Testis (tissue), 5 donors: ENCODE results near the gene IRX2. TPM values are rescaled to one million over a fixed set of nuclear protein-coding genes. Genes with fewer than 3 reads are reported as not detected.

Experiments
- DNase-seq: peaks from one replicate; pipeline ENCODE4 v3.0.0-alpha.2; 2019
- H3K27ac ChIP-seq, 2 donors: fragments of 200-600 bp; sonication (generic); one replicate each; pipeline ENCODE4 v1.5.1; 2019
- H3K27me3 ChIP-seq: fragments of 200-600 bp; sonication (generic); one replicate; pipeline ENCODE4 v1.5.1; 2019
- H3K36me3 ChIP-seq: fragments of 200-600 bp; sonication (generic); one replicate; pipeline ENCODE4 v1.5.1; 2017; ENCODE audit warnings: low read depth; ENCODE audit errors: missing control alignments
- H3K4me1 ChIP-seq: fragments of 200-600 bp; sonication (generic); one replicate; pipeline ENCODE4 v1.5.1; 2019
- H3K4me3 ChIP-seq, 2 donors: fragments of 200-600 bp; sonication (generic); one replicate each; pipeline ENCODE4 v1.5.1; 2017 to 2019
- H3K9me3 ChIP-seq: fragments of 200-600 bp; sonication (generic); one replicate; pipeline ENCODE4 v1.5.1; 2017
- POLR2A ChIP-seq: fragments of 450-650 bp; IDR thresholded peaks from one replicate; pipeline ENCODE4 v1.6.1; 2017; ENCODE audit warnings: antibody characterized with exemption, mild to moderate bottlenecking, moderate library complexity
- WGBS, 2 donors: methylation state at CpG; one replicate each; pipeline ENCODE4 v1.1.5; 2018; 5-methylcytosine and 5-hydroxymethylcytosine counted together
- intact Hi-C: fragments of 100-400 bp; cut with DNase I; formaldehyde crosslinking; loops from one replicate; pipeline ENCODE4 v1.15.1; 2023; ENCODE audit warnings: low total_unique reads
- long read RNA-seq, 2 donors: transcript quantifications; one replicate each; lab custom pipeline, GENCODE V29; 2026
- polyA plus RNA-seq: library from polyadenylated mRNA; stranded (reverse); fragments of 350-450 nt; fragmentation: Illumina TruSeq; extraction: RNeasy Lipid Tissue Mini Kit (QIAGEN cat#74804); gene quantifications from one replicate; pipeline ENCODE4 v1.2.3, GENCODE V29; 2014; ENCODE audit warnings: low read depth, low replicate concordance; ENCODE audit not compliant: insufficient read depth
- total RNA-seq, 2 donors: library from RNA; depleted of rRNA; stranded (reverse); fragments of >200 nt; gene quantifications; one replicate each; pipeline ENCODE4 v1.2.3, GENCODE V29; 2016
- TF ChIP-seq, protein P1 (sequence below), 3 experiments: fragments of 450-650 bp in 2 of 3; fragments of 200-600 bp in 1 of 3; sonication (generic) in 1 of 3; IDR thresholded peaks; one replicate each; pipeline ENCODE4 v1.5.1; 2016 to 2019; ENCODE audit warnings: antibody characterized with exemption in 3 of 3, mild to moderate bottlenecking in 2 of 3, moderate library complexity in 1 of 3

Gene IRX2
- total RNA-seq, result 10 to 100 TPM in 1 of 2 donors, 1 to 10 TPM in 1; 9.1 to 15.1 TPM
- polyA plus RNA-seq, result 2.8 TPM
- long read RNA-seq, donor 1, result 0 reads
- long read RNA-seq, donor 2, partial matches to known transcripts, result 0 of 1 reads
- long read RNA-seq, donor 2, other reads (novel, unspliced or antisense), result 0 of 1 reads

DNA sequence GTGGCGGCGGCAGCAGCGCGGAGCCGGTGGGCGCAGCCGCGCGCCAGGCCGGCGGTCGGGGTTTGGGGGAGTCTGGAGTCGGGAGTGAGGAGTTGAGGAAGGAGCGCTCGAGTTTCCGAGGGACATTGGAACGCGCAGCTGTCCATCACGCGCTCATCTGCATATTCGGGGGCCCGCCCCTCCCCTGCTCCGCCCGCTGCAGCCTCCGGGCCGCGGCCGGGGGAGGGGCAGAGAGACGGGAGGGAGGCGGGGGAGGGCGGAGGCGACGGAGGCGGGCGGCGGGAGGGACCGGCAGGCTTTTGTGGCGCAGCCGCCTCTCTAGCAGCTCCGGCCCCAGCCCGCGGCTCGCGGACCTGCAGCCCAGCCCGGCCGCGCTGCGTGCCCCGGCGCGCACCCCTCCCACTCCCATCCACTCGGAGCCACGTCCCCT is at the start of gene IRX2:
TSS of gene IRX2 (minus strand) at position 86 of the 430 bp plus-strand sequence. CDS start 264 bp downstream, outside the sequence.
- H3K36me3 ChIP-seq, result no peaks in the 10 kb centered on the region
- no peaks in the 10 kb centered on the region for H3K27me3 ChIP-seq
- intact Hi-C loops, result no loop called here
- peak within 1 kb of the TSS; percentile 31 to 45 for H3K4me3 ChIP-seq
- TF ChIP-seq POLR2A, result no peak
- TF ChIP-seq, protein P1, sequence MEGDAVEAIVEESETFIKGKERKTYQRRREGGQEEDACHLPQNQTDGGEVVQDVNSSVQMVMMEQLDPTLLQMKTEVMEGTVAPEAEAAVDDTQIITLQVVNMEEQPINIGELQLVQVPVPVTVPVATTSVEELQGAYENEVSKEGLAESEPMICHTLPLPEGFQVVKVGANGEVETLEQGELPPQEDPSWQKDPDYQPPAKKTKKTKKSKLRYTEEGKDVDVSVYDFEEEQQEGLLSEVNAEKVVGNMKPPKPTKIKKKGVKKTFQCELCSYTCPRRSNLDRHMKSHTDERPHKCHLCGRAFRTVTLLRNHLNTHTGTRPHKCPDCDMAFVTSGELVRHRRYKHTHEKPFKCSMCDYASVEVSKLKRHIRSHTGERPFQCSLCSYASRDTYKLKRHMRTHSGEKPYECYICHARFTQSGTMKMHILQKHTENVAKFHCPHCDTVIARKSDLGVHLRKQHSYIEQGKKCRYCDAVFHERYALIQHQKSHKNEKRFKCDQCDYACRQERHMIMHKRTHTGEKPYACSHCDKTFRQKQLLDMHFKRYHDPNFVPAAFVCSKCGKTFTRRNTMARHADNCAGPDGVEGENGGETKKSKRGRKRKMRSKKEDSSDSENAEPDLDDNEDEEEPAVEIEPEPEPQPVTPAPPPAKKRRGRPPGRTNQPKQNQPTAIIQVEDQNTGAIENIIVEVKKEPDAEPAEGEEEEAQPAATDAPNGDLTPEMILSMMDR (IDR thresholded peaks at IDR 0.05), result no peak
- peak; percentile 86 for DNase-seq
- H3K4me1 ChIP-seq, result peaks cover 8% of the 10 kb centered on the region
- 1% methylated on average over 51 of the region's 53 CpGs; no CpG with 5 or more reads in 1 of the 2 donors for WGBS, 2 donors
- H3K27ac ChIP-seq, result no peak within 1 kb of the TSS
- no peaks in the 10 kb centered on the region for H3K9me3 ChIP-seq

DNA sequence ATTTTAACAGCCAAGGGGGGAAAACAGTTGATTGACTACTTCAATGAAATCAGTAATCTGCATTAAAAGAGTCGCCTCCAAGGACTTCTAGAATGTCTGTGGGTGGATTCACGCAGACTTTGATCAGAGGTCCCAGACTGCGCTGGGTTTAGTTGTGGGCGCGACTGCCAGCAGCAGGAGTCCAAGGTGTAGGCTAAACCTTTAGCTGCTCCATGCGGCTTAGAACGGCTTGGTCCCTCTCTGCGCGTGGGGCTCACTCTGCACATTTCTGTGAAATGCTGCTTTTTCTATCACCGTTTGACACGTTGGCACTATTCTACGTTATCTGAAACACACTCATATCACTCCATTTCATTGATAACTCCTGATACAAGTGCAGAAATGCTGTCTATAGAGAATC is 48.6 kb upstream of the IRX2 start:
- WGBS, 2 donors, result 81 to 86% methylated on average over 12 of the region's 12 CpGs
- H3K4me3 ChIP-seq, result no peak overlapping the region

DNA sequence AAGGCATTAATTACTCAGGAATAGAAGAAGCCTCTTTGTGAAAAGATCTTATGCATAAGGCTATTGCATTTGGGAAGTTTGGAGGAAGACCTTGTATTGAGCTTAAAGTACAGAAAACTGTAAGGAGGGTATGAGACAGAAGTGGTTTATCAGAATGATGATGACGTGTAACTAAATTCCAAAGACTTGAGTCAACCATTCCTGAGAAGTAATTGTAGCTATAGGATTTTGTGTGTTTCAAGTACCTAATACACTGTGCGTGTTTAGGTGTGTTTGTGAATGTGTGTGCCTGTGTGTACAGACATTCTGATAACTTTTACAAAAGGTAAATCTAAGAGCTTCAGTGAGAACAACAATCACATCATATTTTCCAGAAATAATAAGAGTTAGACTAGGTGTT is 46.5 kb upstream of the IRX2 start:
- intact Hi-C loops, result no loop called here
- no peaks in the 10 kb centered on the region for H3K4me1 ChIP-seq
- TF ChIP-seq, protein P1 (IDR thresholded peaks at IDR 0.05), result no peak
- TF ChIP-seq POLR2A, result no peak

More for the DNA sequence above, 48.6 kb upstream of the IRX2 start:
- Histone ChIP-seq H3K27me3 (no peaks in the 10 kb centered on the region), H3K9me3 (no peaks in the 10 kb centered on the region), H3K27ac (no peak overlapping the region), H3K4me1 (no peaks in the 10 kb centered on the region), H3K36me3 (no peaks in the 10 kb centered on the region)
- no peak for DNase-seq
- intact Hi-C loops, result no loop called here
- TF ChIP-seq POLR2A, result no peak
- TF ChIP-seq, protein P1 (IDR thresholded peaks at IDR 0.05), result no peak

DNA sequence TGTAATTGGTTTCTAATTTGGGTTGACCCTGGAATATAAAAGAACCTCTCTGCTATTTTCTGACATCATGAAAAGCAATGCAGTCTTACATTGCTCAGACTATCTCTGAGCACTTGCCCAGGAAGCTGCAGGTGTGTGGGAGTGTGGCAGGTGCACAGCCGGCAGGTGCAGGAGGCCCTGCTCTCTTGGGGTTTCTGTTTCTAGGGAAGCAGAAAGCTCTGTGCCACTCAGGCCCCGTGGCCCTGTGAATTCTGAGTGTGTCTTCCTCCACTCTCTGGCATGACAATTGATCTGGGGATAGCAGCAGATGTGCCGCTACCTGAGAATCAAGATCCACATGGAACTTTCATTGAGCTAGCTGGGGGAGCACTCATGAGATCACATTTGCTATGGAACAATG is 45.7 kb upstream of the IRX2 start:
- H3K4me1 ChIP-seq, result no peaks in the 10 kb centered on the region
- H3K27ac ChIP-seq, result no peak overlapping the region
- TF ChIP-seq, protein P1 (IDR thresholded peaks at IDR 0.05), result no peak
- no peak for TF ChIP-seq POLR2A
- H3K4me3 ChIP-seq, result no peak overlapping the region
- H3K27me3 ChIP-seq, result no peaks in the 10 kb centered on the region
- WGBS, 2 donors, result 71 to 74% methylated on average over 3 of the region's 3 CpGs
- no peak for DNase-seq
- intact Hi-C loops, result no loop called here
- no peaks in the 10 kb centered on the region for H3K9me3 ChIP-seq
- no peaks in the 10 kb centered on the region for H3K36me3 ChIP-seq

More for the DNA sequence above, 46.5 kb upstream of the IRX2 start:
- no peaks in the 10 kb centered on the region for H3K9me3 ChIP-seq
- DNase-seq, result no peak
- no peak overlapping the region for H3K27ac ChIP-seq
- H3K27me3 ChIP-seq, result no peaks in the 10 kb centered on the region
- no peak overlapping the region for H3K4me3 ChIP-seq
- WGBS, 2 donors, result 59 to 69% methylated on average over 2 of the region's 2 CpGs
- H3K36me3 ChIP-seq, result no peaks in the 10 kb centered on the region

DNA sequence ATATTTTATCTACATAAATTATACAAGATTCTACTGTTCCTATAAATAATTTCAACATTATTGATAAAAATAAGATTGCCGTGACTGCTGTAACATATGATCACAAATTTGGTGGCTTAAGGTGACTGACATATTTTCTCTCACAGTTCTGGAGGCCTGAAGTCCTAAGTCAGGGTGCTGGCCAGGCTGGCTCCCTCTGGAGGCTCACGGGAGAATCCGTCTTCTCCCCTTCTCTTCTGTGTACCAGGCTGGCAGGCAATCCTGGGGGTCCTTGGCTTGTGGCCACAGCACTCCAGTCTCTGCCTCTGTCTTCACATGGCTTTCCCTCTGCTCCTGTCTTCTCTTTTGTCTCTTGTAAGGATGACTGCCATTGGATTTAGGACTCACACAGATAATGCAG is 31.7 kb upstream of the IRX2 start:
- Histone ChIP-seq H3K4me3 (no peak overlapping the region), H3K27ac (no peak overlapping the region), H3K36me3 (no peaks in the 10 kb centered on the region), H3K27me3 (no peaks in the 10 kb centered on the region), H3K9me3 (no peaks in the 10 kb centered on the region), H3K4me1 (no peaks in the 10 kb centered on the region)
- 87 to 88% methylated on average over 3 of the region's 3 CpGs for WGBS, 2 donors
- TF ChIP-seq POLR2A, result no peak
- TF ChIP-seq, protein P1 (IDR thresholded peaks at IDR 0.05), result no peak
- intact Hi-C loops, result no loop called here
- no peak for DNase-seq
